ENCODE results near the gene NDC1. TPM values are rescaled to one million over a fixed set of nuclear protein-coding genes. Genes with fewer than 3 reads are reported as not detected.

Gene NDC1
- total RNA-seq, 1 experiment from 2014 or later: 44.8 TPM

- CTCF ChIA-PET: no interaction called here
- Mint-ChIP-seq H3K4me1 (ENCODE audit: low read depth, unreplicated experiment) (no peaks in the 10 kb centered on the region), H3K36me3 (ENCODE audit: insufficient read depth, unreplicated experiment) (no peaks in the 10 kb centered on the region), H3K27me3 (ENCODE audit: unreplicated experiment) (peaks cover 8% of the 10 kb centered on the region), H3K4me3 (ENCODE audit: low read depth, unreplicated experiment) (no peak overlapping the region), H3K9me3 (ENCODE audit: low read depth, unreplicated experiment) (no peaks in the 10 kb centered on the region), H3K27ac (ENCODE audit: unreplicated experiment) (no peak overlapping the region)
- DNase-seq: no peak
- no TSS peak for BruUV-seq (replicated peaks)
- no peak for TF ChIP-seq CTCF (IDR thresholded peaks at IDR 0.05; ENCODE audit: unreplicated experiment)
- intact Hi-C loops (cut with micrococcal nuclease; ENCODE audit: unreplicated experiment): no loop called here
These were observed 119.7 kb downstream of the NDC1 start for GRCh38 chr1:53718443-53718842.

- Mint-ChIP-seq H3K27me3 (ENCODE audit: unreplicated experiment) (peaks cover 20% of the 10 kb centered on the region), H3K4me3 (ENCODE audit: low read depth, unreplicated experiment) (no peak overlapping the region), H3K27ac (ENCODE audit: unreplicated experiment) (no peak overlapping the region), H3K4me1 (ENCODE audit: low read depth, unreplicated experiment) (no peaks in the 10 kb centered on the region), H3K36me3 (ENCODE audit: insufficient read depth, unreplicated experiment) (no peaks in the 10 kb centered on the region), H3K9me3 (ENCODE audit: low read depth, unreplicated experiment) (peaks cover 3% of the 10 kb centered on the region)
- no TSS peak for BruUV-seq (replicated peaks)
- intact Hi-C loops (cut with micrococcal nuclease; ENCODE audit: unreplicated experiment): no loop called here
- TF ChIP-seq CTCF (IDR thresholded peaks at IDR 0.05; ENCODE audit: unreplicated experiment): no peak
- no peak for DNase-seq
- CTCF ChIA-PET: no interaction called here
These were observed 120.9 kb downstream of the NDC1 start for GRCh38 chr1:53717025-53717804.

GRCh38 chr1:53716150-53716549 is 121.9 kb downstream of the NDC1 start:
- DNase-seq: no peak
- Mint-ChIP-seq H3K9me3 (ENCODE audit: low read depth, unreplicated experiment) (peaks cover 3% of the 10 kb centered on the region), H3K4me1 (ENCODE audit: low read depth, unreplicated experiment) (no peaks in the 10 kb centered on the region), H3K27me3 (ENCODE audit: unreplicated experiment) (peaks cover 29% of the 10 kb centered on the region), H3K27ac (ENCODE audit: unreplicated experiment) (no peak overlapping the region), H3K4me3 (ENCODE audit: low read depth, unreplicated experiment) (no peak overlapping the region), H3K36me3 (ENCODE audit: insufficient read depth, unreplicated experiment) (no peaks in the 10 kb centered on the region)
- CTCF ChIA-PET: interaction anchor here (1.1 kb wide), 1 partner anchor 437 kb away, joined by 5 read pairs; no protein-coding TSS in a partner anchor
- intact Hi-C loops (cut with micrococcal nuclease; ENCODE audit: unreplicated experiment): no loop called here
- no TSS peak for BruUV-seq (replicated peaks)
- no peak for TF ChIP-seq CTCF (IDR thresholded peaks at IDR 0.05; ENCODE audit: unreplicated experiment)

- TF ChIP-seq CTCF (IDR thresholded peaks at IDR 0.05; ENCODE audit: unreplicated experiment): peak; percentile 55
- Mint-ChIP-seq H3K4me3 (ENCODE audit: low read depth, unreplicated experiment) (no peak overlapping the region), H3K27ac (ENCODE audit: unreplicated experiment) (no peak overlapping the region), H3K36me3 (ENCODE audit: insufficient read depth, unreplicated experiment) (no peaks in the 10 kb centered on the region), H3K9me3 (ENCODE audit: low read depth, unreplicated experiment) (peaks cover 3% of the 10 kb centered on the region), H3K27me3 (ENCODE audit: unreplicated experiment) (peaks cover 32% of the 10 kb centered on the region), H3K4me1 (ENCODE audit: low read depth, unreplicated experiment) (no peaks in the 10 kb centered on the region)
- intact Hi-C loops (cut with micrococcal nuclease; ENCODE audit: unreplicated experiment): no loop called here
- CTCF ChIA-PET: interaction anchor here (1.1 kb wide), 1 partner anchor 437 kb away, joined by 5 read pairs; no protein-coding TSS in a partner anchor
- no TSS peak for BruUV-seq (replicated peaks)
- DNase-seq: peak; percentile 61
These were observed 122.6 kb downstream of the NDC1 start for GRCh38 chr1:53715478-53715877.

Other genes starting within 250 kb of the NDC1 start
- gene GLIS1, start 99.1 kb downstream of the NDC1 start, total RNA-seq (2022): not detected in 2 replicates
- gene YIPF1, start 51.5 kb upstream of the NDC1 start, total RNA-seq (2022): 15.2 and 18.2 TPM in 2 replicates
- not detected in 2 replicates for gene DIO1, start 55.9 kb upstream of the NDC1 start, total RNA-seq (2022)
- gene IFT25, start 107.4 kb upstream of the NDC1 start, total RNA-seq (2022): 25.8 and 30.0 TPM in 2 replicates
- 23.8 and 24.9 TPM in 2 replicates for gene LRRC42, start 108.1 kb upstream of the NDC1 start, total RNA-seq (2022)
- 0.24 TPM in 1 of 2 replicates, not detected in the other for gene LDLRAD1, start 179.9 kb upstream of the NDC1 start, total RNA-seq (2022)
- gene TMEM59, start 214.9 kb upstream of the NDC1 start, total RNA-seq (2022): 316 and 346 TPM in 2 replicates
- gene TCEANC2, start 215.3 kb upstream of the NDC1 start, total RNA-seq (2022): 5.9 and 8.4 TPM in 2 replicates